GM23338 (cell line): Measurements from ENCODE around the gene LRATD1. TPM values are rescaled to one million over a fixed set of nuclear protein-coding genes. Genes with fewer than 3 reads are reported as not detected.

Source experiments
- ATAC-seq: fragments of 200-7000 bp; cut with Tn5 transposase; 3 replicates; pipeline ENCODE4 v1.9.1; 2020
- DNase-seq: peaks from one replicate; pipeline ENCODE4 v3.0.0-alpha.2; 2015; ENCODE audit warnings: low spot score
- H2AFZ ChIP-seq: fragments of 200-600 bp; sonication (generic); 2 replicates; pipeline ENCODE4 v1.8.0; 2016; ENCODE audit warnings: antibody characterized with exemption, mild to moderate bottlenecking, moderate library complexity
- H3F3A ChIP-seq: fragments of 200-600 bp; sonication (generic); replicated peaks from 2 replicates; pipeline ENCODE4 v1.8.0; 2017; ENCODE audit warnings: antibody characterized with exemption, mixed run types, low read depth
- H3K27ac ChIP-seq: fragments of 200-600 bp; sonication (generic); 2 replicates; pipeline ENCODE4 v1.6.1; 2016; ENCODE audit warnings: low read depth
- H3K27me3 ChIP-seq: fragments of 200-600 bp; sonication (generic); 2 replicates; pipeline ENCODE4 v1.8.0; 2016; ENCODE audit warnings: mild to moderate bottlenecking, mixed run types, moderate library complexity; ENCODE audit not compliant: insufficient read depth
- H3K36me3 ChIP-seq: fragments of 200-600 bp; sonication (generic); 2 replicates; pipeline ENCODE4 v1.8.0; 2016; ENCODE audit warnings: mild to moderate bottlenecking; ENCODE audit not compliant: insufficient read depth
- H3K4me1 ChIP-seq: fragments of 200-600 bp; sonication (generic); 2 replicates; pipeline ENCODE4 v1.8.0; 2016; ENCODE audit warnings: mild to moderate bottlenecking, moderate library complexity; ENCODE audit not compliant: insufficient read depth
- H3K4me2 ChIP-seq: fragments of 200-600 bp; sonication (generic); 2 replicates; pipeline ENCODE4 v1.7.1; 2017; ENCODE audit warnings: mixed run types
- H3K4me3 ChIP-seq: fragments of 200-600 bp; sonication (generic); 2 replicates; pipeline ENCODE4 v1.6.1; 2016; ENCODE audit warnings: mixed run types
- H3K79me2 ChIP-seq: fragments of 200-600 bp; sonication (generic); replicated peaks from 2 replicates; pipeline ENCODE4 v1.8.0; 2017; ENCODE audit warnings: mild to moderate bottlenecking; ENCODE audit not compliant: insufficient read depth
- H3K9me2 ChIP-seq: fragments of 200-600 bp; sonication (generic); 2 replicates; pipeline ENCODE4 v1.8.0; 2017; ENCODE audit not compliant: insufficient read depth
- H4K20me1 ChIP-seq: fragments of 200-600 bp; sonication (generic); replicated peaks from 2 replicates; pipeline ENCODE4 v1.8.0; 2017; ENCODE audit warnings: mild to moderate bottlenecking; ENCODE audit not compliant: insufficient read depth
- H3K27ac Mint-ChIP-seq: 2 replicates; pipeline ENCODE4 v1.8.0; 2020; ENCODE audit warnings: inconsistent platforms, mild to moderate bottlenecking, moderate library complexity, mixed read lengths
- H3K27me3 Mint-ChIP-seq: 3 replicates; pipeline ENCODE4 v1.8.0; 2022; ENCODE audit warnings: low read depth, mild to moderate bottlenecking, moderate library complexity, mixed read lengths, inconsistent platforms; ENCODE audit not compliant: insufficient read depth, poor library complexity
- H3K36me3 Mint-ChIP-seq: 3 replicates; pipeline ENCODE4 v1.8.0; 2021; ENCODE audit warnings: low read depth, mild to moderate bottlenecking, inconsistent platforms, moderate library complexity, mixed read lengths
- H3K4me1 Mint-ChIP-seq: 3 replicates; pipeline ENCODE4 v1.8.0; 2020; ENCODE audit warnings: mild to moderate bottlenecking, inconsistent platforms, mixed read lengths
- H3K4me3 Mint-ChIP-seq: 3 replicates; pipeline ENCODE4 v1.8.0; 2021; ENCODE audit warnings: moderate library complexity, mild to moderate bottlenecking, inconsistent platforms, mixed read lengths
- H3K9me3 Mint-ChIP-seq: 3 replicates; pipeline ENCODE4 v1.8.0; 2020; ENCODE audit warnings: moderate library complexity, mild to moderate bottlenecking, inconsistent platforms, mixed read lengths
- CREB1 ChIP-seq: fragments of 250-450 bp; sonication (Bioruptor Pico); IDR thresholded peaks from 2 replicates; pipeline ENCODE4 v1.5.0; 2020; ENCODE audit warnings: low read depth, mild to moderate bottlenecking, moderate library complexity
- EZH2 ChIP-seq: fragments of 200-600 bp; sonication (generic); IDR thresholded peaks from one replicate; pipeline ENCODE4 v1.8.0; 2017; ENCODE audit warnings: antibody characterized with exemption, mild to moderate bottlenecking, low read depth; ENCODE audit not compliant: unreplicated experiment
- EZH2phosphoT487 ChIP-seq: fragments of 200-600 bp; sonication (generic); IDR thresholded peaks from one replicate; pipeline ENCODE4 v1.8.1; 2018; ENCODE audit warnings: antibody characterized with exemption; ENCODE audit not compliant: unreplicated experiment
- JUNB ChIP-seq: IDR thresholded peaks from one replicate; pipeline ENCODE4 v1.6.1; 2016; ENCODE audit warnings: antibody characterized with exemption; ENCODE audit not compliant: unreplicated experiment
- NANOG ChIP-seq: IDR thresholded peaks from 2 replicates; pipeline ENCODE4 v1.6.1; 2016; ENCODE audit warnings: antibody characterized with exemption, borderline replicate concordance
- POLR2AphosphoS5 ChIP-seq: IDR thresholded peaks from 2 replicates; pipeline ENCODE4 v1.6.1; 2016; ENCODE audit warnings: antibody characterized with exemption, low read depth
- STAT1 ChIP-seq: IDR thresholded peaks from one replicate; pipeline ENCODE4 v1.6.1; 2016; ENCODE audit warnings: antibody characterized with exemption; ENCODE audit not compliant: unreplicated experiment
- ZNF114 ChIP-seq: fragments of 250-450 bp; sonication (Bioruptor Pico); IDR thresholded peaks from 2 replicates; pipeline ENCODE4 v1.5.0; 2020; ENCODE audit warnings: mild to moderate bottlenecking, moderate library complexity
- ZNF331 ChIP-seq: fragments of 250-450 bp; sonication (Bioruptor Pico); IDR thresholded peaks from 2 replicates; pipeline ENCODE4 v1.5.0; 2020; ENCODE audit warnings: low read depth, mild to moderate bottlenecking, moderate library complexity
- polyA plus RNA-seq: library from polyadenylated mRNA; unstranded; fragments of >200 nt; fragmentation: Nextera tagmentation; extraction: Ambion mirVana; gene quantifications from 2 replicates; pipeline ENCODE4 v1.2.1, GENCODE V29; 2016
- total RNA-seq: library from RNA; depleted of rRNA; stranded (reverse); fragments of >200 nt; shearing (Covaris generic); gene quantifications from 2 replicates; pipeline ENCODE4 v1.2.3, GENCODE V29; 2014
- TF ChIP-seq, protein P1 (sequence below), 2 experiments: fragments of 200-600 bp in 1 of 2; sonication (generic) in 1 of 2; conservative IDR thresholded peaks; 2 replicates each; pipeline versions ENCODE4 v1.5.1 to v1.6.1; 2016 to 2017; ENCODE audit warnings: antibody characterized with exemption in 2 of 2, low read depth in 2 of 2, mild to moderate bottlenecking in 2 of 2, moderate library complexity in 1 of 2
- TF ChIP-seq, protein P2 (sequence below): IDR thresholded peaks from one replicate; pipeline ENCODE4 v1.6.1; 2018; ENCODE audit warnings: antibody characterized with exemption; ENCODE audit not compliant: unreplicated experiment
- TF ChIP-seq, protein P3 (sequence below): fragments of 250-450 bp; sonication (Bioruptor Pico); IDR thresholded peaks from 2 replicates; pipeline ENCODE4 v1.5.0; 2020; ENCODE audit warnings: mild to moderate bottlenecking, moderate library complexity
- TF ChIP-seq, protein P4 (sequence below): IDR thresholded peaks from 2 replicates; pipeline ENCODE4 v1.6.1; 2016; ENCODE audit warnings: antibody characterized with exemption

Gene LRATD1
- total and polyA plus RNA-seq, 2 experiments from 2014 or later = 2.7 to 5.7 TPM

DNA sequence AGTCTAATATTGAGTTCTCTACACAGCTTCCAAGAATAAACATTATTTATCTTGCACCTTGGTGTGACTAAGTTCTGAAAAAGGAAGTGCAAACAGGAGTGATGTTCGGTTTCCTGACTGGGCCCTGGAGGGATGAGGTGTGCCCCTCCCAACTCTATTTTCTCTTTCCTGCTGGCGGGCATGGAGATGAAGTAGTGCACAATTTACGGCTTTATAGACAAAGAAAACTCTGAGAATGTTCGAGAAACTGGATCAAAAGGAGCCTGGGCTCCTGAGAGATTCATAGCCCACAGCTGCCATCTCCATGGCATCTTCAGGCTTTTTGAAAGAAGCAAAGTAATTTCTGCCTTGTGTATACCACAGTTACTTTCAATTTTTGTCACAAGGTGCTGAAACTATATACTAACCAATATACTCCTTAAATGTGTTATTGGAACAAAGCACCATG is 22.3 kb downstream of the LRATD1 start:
- H3F3A ChIP-seq = no peaks in the 10 kb centered on the region
- H3K4me3 Mint-ChIP-seq = no peak overlapping the region
- H3K4me2 ChIP-seq = no peak overlapping the region
- DNase-seq (no peak), ATAC-seq (no peak)
- H3K9me3 Mint-ChIP-seq = no peaks in the 10 kb centered on the region
- H3K79me2 ChIP-seq = no peaks in the 10 kb centered on the region
- no peak overlapping the region for H3K27ac ChIP-seq
- H3K36me3 Mint-ChIP-seq = no peaks in the 10 kb centered on the region
- H3K4me1 ChIP-seq = no peaks in the 10 kb centered on the region
- no peaks in the 10 kb centered on the region for H3K9me2 ChIP-seq
- H3K27me3 ChIP-seq = no peaks in the 10 kb centered on the region
- no peak overlapping the region for H3K27ac Mint-ChIP-seq
- no peaks in the 10 kb centered on the region for H3K4me1 Mint-ChIP-seq
- H4K20me1 ChIP-seq = no peaks in the 10 kb centered on the region
- no peaks in the 10 kb centered on the region for H3K36me3 ChIP-seq
- H2AFZ ChIP-seq = no peak overlapping the region
- no peaks in the 10 kb centered on the region for H3K27me3 Mint-ChIP-seq
- H3K4me3 ChIP-seq = no peak overlapping the region
- no peak for TF ChIP-seq ZNF331 (CRISPR knock-in tag)
- no peak for TF ChIP-seq JUNB
- TF ChIP-seq, protein P1, sequence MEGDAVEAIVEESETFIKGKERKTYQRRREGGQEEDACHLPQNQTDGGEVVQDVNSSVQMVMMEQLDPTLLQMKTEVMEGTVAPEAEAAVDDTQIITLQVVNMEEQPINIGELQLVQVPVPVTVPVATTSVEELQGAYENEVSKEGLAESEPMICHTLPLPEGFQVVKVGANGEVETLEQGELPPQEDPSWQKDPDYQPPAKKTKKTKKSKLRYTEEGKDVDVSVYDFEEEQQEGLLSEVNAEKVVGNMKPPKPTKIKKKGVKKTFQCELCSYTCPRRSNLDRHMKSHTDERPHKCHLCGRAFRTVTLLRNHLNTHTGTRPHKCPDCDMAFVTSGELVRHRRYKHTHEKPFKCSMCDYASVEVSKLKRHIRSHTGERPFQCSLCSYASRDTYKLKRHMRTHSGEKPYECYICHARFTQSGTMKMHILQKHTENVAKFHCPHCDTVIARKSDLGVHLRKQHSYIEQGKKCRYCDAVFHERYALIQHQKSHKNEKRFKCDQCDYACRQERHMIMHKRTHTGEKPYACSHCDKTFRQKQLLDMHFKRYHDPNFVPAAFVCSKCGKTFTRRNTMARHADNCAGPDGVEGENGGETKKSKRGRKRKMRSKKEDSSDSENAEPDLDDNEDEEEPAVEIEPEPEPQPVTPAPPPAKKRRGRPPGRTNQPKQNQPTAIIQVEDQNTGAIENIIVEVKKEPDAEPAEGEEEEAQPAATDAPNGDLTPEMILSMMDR (conservative IDR thresholded peaks at IDR 0.05; ENCODE audit: low read depth in 2 of 2) = no peak
- no peak for TF ChIP-seq EZH2phosphoT487
- TF ChIP-seq, protein P2, sequence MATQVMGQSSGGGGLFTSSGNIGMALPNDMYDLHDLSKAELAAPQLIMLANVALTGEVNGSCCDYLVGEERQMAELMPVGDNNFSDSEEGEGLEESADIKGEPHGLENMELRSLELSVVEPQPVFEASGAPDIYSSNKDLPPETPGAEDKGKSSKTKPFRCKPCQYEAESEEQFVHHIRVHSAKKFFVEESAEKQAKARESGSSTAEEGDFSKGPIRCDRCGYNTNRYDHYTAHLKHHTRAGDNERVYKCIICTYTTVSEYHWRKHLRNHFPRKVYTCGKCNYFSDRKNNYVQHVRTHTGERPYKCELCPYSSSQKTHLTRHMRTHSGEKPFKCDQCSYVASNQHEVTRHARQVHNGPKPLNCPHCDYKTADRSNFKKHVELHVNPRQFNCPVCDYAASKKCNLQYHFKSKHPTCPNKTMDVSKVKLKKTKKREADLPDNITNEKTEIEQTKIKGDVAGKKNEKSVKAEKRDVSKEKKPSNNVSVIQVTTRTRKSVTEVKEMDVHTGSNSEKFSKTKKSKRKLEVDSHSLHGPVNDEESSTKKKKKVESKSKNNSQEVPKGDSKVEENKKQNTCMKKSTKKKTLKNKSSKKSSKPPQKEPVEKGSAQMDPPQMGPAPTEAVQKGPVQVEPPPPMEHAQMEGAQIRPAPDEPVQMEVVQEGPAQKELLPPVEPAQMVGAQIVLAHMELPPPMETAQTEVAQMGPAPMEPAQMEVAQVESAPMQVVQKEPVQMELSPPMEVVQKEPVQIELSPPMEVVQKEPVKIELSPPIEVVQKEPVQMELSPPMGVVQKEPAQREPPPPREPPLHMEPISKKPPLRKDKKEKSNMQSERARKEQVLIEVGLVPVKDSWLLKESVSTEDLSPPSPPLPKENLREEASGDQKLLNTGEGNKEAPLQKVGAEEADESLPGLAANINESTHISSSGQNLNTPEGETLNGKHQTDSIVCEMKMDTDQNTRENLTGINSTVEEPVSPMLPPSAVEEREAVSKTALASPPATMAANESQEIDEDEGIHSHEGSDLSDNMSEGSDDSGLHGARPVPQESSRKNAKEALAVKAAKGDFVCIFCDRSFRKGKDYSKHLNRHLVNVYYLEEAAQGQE = no peak
- no peak for TF ChIP-seq ZNF114
- TF ChIP-seq, protein P3, sequence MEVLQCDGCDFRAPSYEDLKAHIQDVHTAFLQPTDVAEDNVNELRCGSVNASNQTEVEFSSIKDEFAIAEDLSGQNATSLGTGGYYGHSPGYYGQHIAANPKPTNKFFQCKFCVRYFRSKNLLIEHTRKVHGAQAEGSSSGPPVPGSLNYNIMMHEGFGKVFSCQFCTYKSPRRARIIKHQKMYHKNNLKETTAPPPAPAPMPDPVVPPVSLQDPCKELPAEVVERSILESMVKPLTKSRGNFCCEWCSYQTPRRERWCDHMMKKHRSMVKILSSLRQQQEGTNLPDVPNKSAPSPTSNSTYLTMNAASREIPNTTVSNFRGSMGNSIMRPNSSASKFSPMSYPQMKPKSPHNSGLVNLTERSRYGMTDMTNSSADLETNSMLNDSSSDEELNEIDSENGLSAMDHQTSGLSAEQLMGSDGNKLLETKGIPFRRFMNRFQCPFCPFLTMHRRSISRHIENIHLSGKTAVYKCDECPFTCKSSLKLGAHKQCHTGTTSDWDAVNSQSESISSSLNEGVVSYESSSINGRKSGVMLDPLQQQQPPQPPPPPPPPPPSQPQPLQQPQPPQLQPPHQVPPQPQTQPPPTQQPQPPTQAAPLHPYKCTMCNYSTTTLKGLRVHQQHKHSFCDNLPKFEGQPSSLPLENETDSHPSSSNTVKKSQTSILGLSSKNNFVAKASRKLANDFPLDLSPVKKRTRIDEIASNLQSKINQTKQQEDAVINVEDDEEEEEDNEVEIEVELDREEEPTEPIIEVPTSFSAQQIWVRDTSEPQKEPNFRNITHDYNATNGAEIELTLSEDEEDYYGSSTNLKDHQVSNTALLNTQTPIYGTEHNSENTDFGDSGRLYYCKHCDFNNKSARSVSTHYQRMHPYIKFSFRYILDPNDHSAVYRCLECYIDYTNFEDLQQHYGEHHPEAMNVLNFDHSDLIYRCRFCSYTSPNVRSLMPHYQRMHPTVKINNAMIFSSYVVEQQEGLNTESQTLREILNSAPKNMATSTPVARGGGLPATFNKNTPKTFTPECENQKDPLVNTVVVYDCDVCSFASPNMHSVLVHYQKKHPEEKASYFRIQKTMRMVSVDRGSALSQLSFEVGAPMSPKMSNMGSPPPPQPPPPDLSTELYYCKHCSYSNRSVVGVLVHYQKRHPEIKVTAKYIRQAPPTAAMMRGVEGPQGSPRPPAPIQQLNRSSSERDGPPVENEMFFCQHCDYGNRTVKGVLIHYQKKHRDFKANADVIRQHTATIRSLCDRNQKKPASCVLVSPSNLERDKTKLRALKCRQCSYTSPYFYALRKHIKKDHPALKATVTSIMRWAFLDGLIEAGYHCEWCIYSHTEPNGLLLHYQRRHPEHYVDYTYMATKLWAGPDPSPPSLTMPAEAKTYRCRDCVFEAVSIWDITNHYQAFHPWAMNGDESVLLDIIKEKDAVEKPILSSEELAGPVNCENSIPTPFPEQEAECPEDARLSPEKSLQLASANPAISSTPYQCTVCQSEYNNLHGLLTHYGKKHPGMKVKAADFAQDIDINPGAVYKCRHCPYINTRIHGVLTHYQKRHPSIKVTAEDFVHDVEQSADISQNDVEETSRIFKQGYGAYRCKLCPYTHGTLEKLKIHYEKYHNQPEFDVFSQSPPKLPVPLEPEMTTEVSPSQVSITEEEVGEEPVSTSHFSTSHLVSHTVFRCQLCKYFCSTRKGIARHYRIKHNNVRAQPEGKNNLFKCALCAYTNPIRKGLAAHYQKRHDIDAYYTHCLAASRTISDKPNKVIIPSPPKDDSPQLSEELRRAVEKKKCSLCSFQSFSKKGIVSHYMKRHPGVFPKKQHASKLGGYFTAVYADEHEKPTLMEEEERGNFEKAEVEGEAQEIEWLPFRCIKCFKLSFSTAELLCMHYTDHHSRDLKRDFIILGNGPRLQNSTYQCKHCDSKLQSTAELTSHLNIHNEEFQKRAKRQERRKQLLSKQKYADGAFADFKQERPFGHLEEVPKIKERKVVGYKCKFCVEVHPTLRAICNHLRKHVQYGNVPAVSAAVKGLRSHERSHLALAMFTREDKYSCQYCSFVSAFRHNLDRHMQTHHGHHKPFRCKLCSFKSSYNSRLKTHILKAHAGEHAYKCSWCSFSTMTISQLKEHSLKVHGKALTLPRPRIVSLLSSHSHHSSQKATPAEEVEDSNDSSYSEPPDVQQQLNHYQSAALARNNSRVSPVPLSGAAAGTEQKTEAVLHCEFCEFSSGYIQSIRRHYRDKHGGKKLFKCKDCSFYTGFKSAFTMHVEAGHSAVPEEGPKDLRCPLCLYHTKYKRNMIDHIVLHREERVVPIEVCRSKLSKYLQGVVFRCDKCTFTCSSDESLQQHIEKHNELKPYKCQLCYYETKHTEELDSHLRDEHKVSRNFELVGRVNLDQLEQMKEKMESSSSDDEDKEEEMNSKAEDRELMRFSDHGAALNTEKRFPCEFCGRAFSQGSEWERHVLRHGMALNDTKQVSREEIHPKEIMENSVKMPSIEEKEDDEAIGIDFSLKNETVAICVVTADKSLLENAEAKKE (CRISPR knock-in tag) = no peak
- TF ChIP-seq NANOG = no peak
- TF ChIP-seq, protein P4, sequence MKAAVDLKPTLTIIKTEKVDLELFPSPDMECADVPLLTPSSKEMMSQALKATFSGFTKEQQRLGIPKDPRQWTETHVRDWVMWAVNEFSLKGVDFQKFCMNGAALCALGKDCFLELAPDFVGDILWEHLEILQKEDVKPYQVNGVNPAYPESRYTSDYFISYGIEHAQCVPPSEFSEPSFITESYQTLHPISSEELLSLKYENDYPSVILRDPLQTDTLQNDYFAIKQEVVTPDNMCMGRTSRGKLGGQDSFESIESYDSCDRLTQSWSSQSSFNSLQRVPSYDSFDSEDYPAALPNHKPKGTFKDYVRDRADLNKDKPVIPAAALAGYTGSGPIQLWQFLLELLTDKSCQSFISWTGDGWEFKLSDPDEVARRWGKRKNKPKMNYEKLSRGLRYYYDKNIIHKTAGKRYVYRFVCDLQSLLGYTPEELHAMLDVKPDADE = no peak
- TF ChIP-seq CREB1 = no peak
- TF ChIP-seq STAT1 = no peak
- no peak for TF ChIP-seq POLR2AphosphoS5
- TF ChIP-seq EZH2 = no peak
